GM20431 (cell line): ENCODE measurements around the gene RPAP2.
"Not testable (repeated sequence)": the region's sequence is repeated elsewhere in the genome, so short reads cannot be mapped to it uniquely, and the experiment has no call there.

ENCODE experiments used
- in situ Hi-C: fragments of 300-500 bp; cut with MseI, MboI; formaldehyde crosslinking; loops from one replicate; pipeline ENCODE4 v1.15.0; 2020; ENCODE audit warnings: low sequenced_read_pairs; ENCODE audit not compliant: unreplicated experiment

RPAP2 gene

GRCh38 chr1:92298573-92299476, at the start of gene RPAP2, which contains the start of gene GLMN:
Gene RPAP2 (plus strand): TSS chr1:92299059. CDS start chr1:92299074, 15 bp downstream.
Gene GLMN (minus strand): TSS chr1:92298987. CDS start chr1:92297999, 988 bp downstream.
- in situ Hi-C loops: no loop called here

- in situ Hi-C loops: not testable (repeated sequence)
Observed at GRCh38 chr1:92254714-92255113, 44.1 kb upstream of the RPAP2 start.

GRCh38 chr1:92259350-92259749, 39.5 kb upstream of the RPAP2 start:
- in situ Hi-C loops: no loop called here

- in situ Hi-C loops: no loop called here
Observed at GRCh38 chr1:92262516-92262915, 36.3 kb upstream of the RPAP2 start.

GRCh38 chr1:92273039-92273438, 25.8 kb upstream of the RPAP2 start:
- in situ Hi-C loops: no loop called here

GRCh38 chr1:92274939-92275338, 23.9 kb upstream of the RPAP2 start:
- in situ Hi-C loops: no loop called here

- in situ Hi-C loops: no loop called here
Observed at GRCh38 chr1:92276082-92276481, 22.8 kb upstream of the RPAP2 start.

GRCh38 chr1:92277105-92277723, 21.6 kb upstream of the RPAP2 start:
- in situ Hi-C loops: no loop called here

GRCh38 chr1:92279781-92280180, 19.1 kb upstream of the RPAP2 start:
- in situ Hi-C loops: not testable (repeated sequence)

GRCh38 chr1:92281411-92281810, 17.4 kb upstream of the RPAP2 start:
- in situ Hi-C loops: not testable (repeated sequence)

GRCh38 chr1:92291372-92291999, 7.4 kb upstream of the RPAP2 start:
- in situ Hi-C loops: no loop called here

- in situ Hi-C loops: no loop called here
Observed at GRCh38 chr1:92298213-92298572, 666 bp upstream of the RPAP2 start.

- in situ Hi-C loops: loop anchor here (25.0 kb wide), 1 partner anchor 313 kb away; no protein-coding TSS in a partner anchor
Observed at GRCh38 chr1:92299477-92300150, 755 bp downstream of the RPAP2 start.

- in situ Hi-C loops: loop anchor here (25.0 kb wide), 1 partner anchor 311 kb away; no protein-coding TSS in a partner anchor
Observed at GRCh38 chr1:92301021-92301420, 2.2 kb downstream of the RPAP2 start.

GRCh38 chr1:92306020-92306419, 7.2 kb downstream of the RPAP2 start:
- in situ Hi-C loops: loop anchor here (25.0 kb wide), 1 partner anchor 306 kb away; no protein-coding TSS in a partner anchor

- in situ Hi-C loops: loop anchor here (25.0 kb wide), 1 partner anchor 304 kb away; no protein-coding TSS in a partner anchor
Observed at GRCh38 chr1:92307980-92308379, 9.1 kb downstream of the RPAP2 start.

- in situ Hi-C loops: loop anchor here (25.0 kb wide), 1 partner anchor 302 kb away; no protein-coding TSS in a partner anchor
Observed at GRCh38 chr1:92310185-92310597, 11.3 kb downstream of the RPAP2 start.

- in situ Hi-C loops: loop anchor here (25.0 kb wide), 1 partner anchor 298 kb away; no protein-coding TSS in a partner anchor
Observed at GRCh38 chr1:92314024-92314423, 15.2 kb downstream of the RPAP2 start.

- in situ Hi-C loops: loop anchor here (25.0 kb wide), 1 partner anchor 296 kb away; no protein-coding TSS in a partner anchor
Observed at GRCh38 chr1:92315766-92316599, 17.1 kb downstream of the RPAP2 start.
